ENCODE data around the gene WDR45B. TPM values are rescaled to one million over a fixed set of nuclear protein-coding genes. Genes with fewer than 3 reads are reported as not detected.

WDR45B gene
- total RNA-seq, 1 experiment from 2014 or later: 110 TPM

- Histone ChIP-seq H3K36me3 (peaks cover 92% of the 10 kb centered on the region), H3K9me3 (no peaks in the 10 kb centered on the region), H3K4me3 (no peak overlapping the region), H3K27me3 (no peaks in the 10 kb centered on the region)
- no peak for DNase-seq
Observed at GRCh38 chr17:82600731-82601446, 47.4 kb downstream of the WDR45B start.

- no peak for DNase-seq
- Histone ChIP-seq H3K27me3 (no peaks in the 10 kb centered on the region), H3K4me3 (no peak overlapping the region), H3K36me3 (peaks cover 92% of the 10 kb centered on the region), H3K9me3 (no peaks in the 10 kb centered on the region)
Observed at GRCh38 chr17:82599674-82600661, 48.3 kb downstream of the WDR45B start.

GRCh38 chr17:82598256-82599119 lies 49.8 kb downstream of the WDR45B start:
- H3K9me3 ChIP-seq: no peaks in the 10 kb centered on the region
- no peaks in the 10 kb centered on the region for H3K27me3 ChIP-seq
- peaks cover 90% of the 10 kb centered on the region for H3K36me3 ChIP-seq
- DNase-seq: peak; percentile 27
- H3K4me3 ChIP-seq: no peak overlapping the region

GRCh38 chr17:82596837-82597672 lies 51.2 kb downstream of the WDR45B start:
- no peak for DNase-seq
- H3K9me3 ChIP-seq: no peaks in the 10 kb centered on the region
- no peaks in the 10 kb centered on the region for H3K27me3 ChIP-seq
- no peak overlapping the region for H3K4me3 ChIP-seq
- H3K36me3 ChIP-seq: peaks cover 81% of the 10 kb centered on the region

- Histone ChIP-seq H3K27me3 (no peaks in the 10 kb centered on the region), H3K4me3 (no peak overlapping the region), H3K9me3 (no peaks in the 10 kb centered on the region), H3K36me3 (peaks cover 81% of the 10 kb centered on the region)
- no peak for DNase-seq
Observed at GRCh38 chr17:82596296-82596695, 51.9 kb downstream of the WDR45B start.

- H3K36me3 ChIP-seq: peaks cover 79% of the 10 kb centered on the region
- no peaks in the 10 kb centered on the region for H3K27me3 ChIP-seq
- no peaks in the 10 kb centered on the region for H3K9me3 ChIP-seq
- DNase-seq: no peak
- no peak overlapping the region for H3K4me3 ChIP-seq
Observed at GRCh38 chr17:82595893-82596292, 52.4 kb downstream of the WDR45B start.

GRCh38 chr17:82594571-82594970 lies 53.7 kb downstream of the WDR45B start:
- Histone ChIP-seq H3K36me3 (peaks cover 69% of the 10 kb centered on the region), H3K9me3 (no peaks in the 10 kb centered on the region), H3K4me3 (no peak overlapping the region), H3K27me3 (no peaks in the 10 kb centered on the region)
- no peak for DNase-seq

GRCh38 chr17:82593590-82594087 lies 54.6 kb downstream of the WDR45B start:
- Histone ChIP-seq H3K36me3 (peaks cover 63% of the 10 kb centered on the region), H3K27me3 (no peaks in the 10 kb centered on the region), H3K4me3 (no peak overlapping the region), H3K9me3 (no peaks in the 10 kb centered on the region)
- DNase-seq: no peak

GRCh38 chr17:82592767-82593589 lies 55.3 kb downstream of the WDR45B start:
- peak; percentile 61 for DNase-seq
- Histone ChIP-seq H3K27me3 (no peaks in the 10 kb centered on the region), H3K4me3 (no peak overlapping the region), H3K36me3 (peaks cover 62% of the 10 kb centered on the region), H3K9me3 (no peaks in the 10 kb centered on the region)

- no peaks in the 10 kb centered on the region for H3K27me3 ChIP-seq
- peaks cover 65% of the 10 kb centered on the region for H3K36me3 ChIP-seq
- no peak overlapping the region for H3K4me3 ChIP-seq
- DNase-seq: no peak
- no peaks in the 10 kb centered on the region for H3K9me3 ChIP-seq
Observed at GRCh38 chr17:82592289-82592766, 55.9 kb downstream of the WDR45B start.

- DNase-seq: no peak
- Histone ChIP-seq H3K4me3 (no peak overlapping the region), H3K27me3 (no peaks in the 10 kb centered on the region), H3K36me3 (peaks cover 57% of the 10 kb centered on the region), H3K9me3 (no peaks in the 10 kb centered on the region)
Observed at GRCh38 chr17:82590881-82591539, 57.2 kb downstream of the WDR45B start.

GRCh38 chr17:82590216-82590615 lies 58.0 kb downstream of the WDR45B start:
- H3K9me3 ChIP-seq: no peaks in the 10 kb centered on the region
- H3K4me3 ChIP-seq: no peak overlapping the region
- peaks cover 58% of the 10 kb centered on the region for H3K36me3 ChIP-seq
- DNase-seq: no peak
- H3K27me3 ChIP-seq: no peaks in the 10 kb centered on the region

GRCh38 chr17:82589851-82590180 lies 58.4 kb downstream of the WDR45B start:
- peaks cover 56% of the 10 kb centered on the region for H3K36me3 ChIP-seq
- H3K9me3 ChIP-seq: no peaks in the 10 kb centered on the region
- no peak for DNase-seq
- no peak overlapping the region for H3K4me3 ChIP-seq
- no peaks in the 10 kb centered on the region for H3K27me3 ChIP-seq

GRCh38 chr17:82588266-82589175 lies 59.7 kb downstream of the WDR45B start:
- DNase-seq: no peak
- Histone ChIP-seq H3K36me3 (peaks cover 56% of the 10 kb centered on the region), H3K27me3 (no peaks in the 10 kb centered on the region), H3K9me3 (no peaks in the 10 kb centered on the region), H3K4me3 (no peak overlapping the region)
